ENCODE data around the gene DAPK2. TPM values are rescaled to one million over a fixed set of nuclear protein-coding genes. Genes with fewer than 3 reads are reported as not detected.

The DAPK2 gene
- total RNA-seq, 4 donors from 2014 or later: 13.1 to 30.8 (median 26.4) TPM

GRCh38 chr15:63887630-63888029 lies 158.7 kb downstream of the DAPK2 start:
- DNase-seq (ENCODE audit: low spot score in 2 of 2): no peak
- no peak for TF ChIP-seq POLR2AphosphoS5 (IDR thresholded peaks at IDR 0.05)
- TF ChIP-seq EP300 (IDR thresholded peaks at IDR 0.05): no peak
- H3K4me1 ChIP-seq: peaks cover 9% of the 10 kb centered on the region
- H3K27ac ChIP-seq: no peak overlapping the region
- no peaks in the 10 kb centered on the region for H3K36me3 ChIP-seq
- H3K9me3 ChIP-seq: no peaks in the 10 kb centered on the region
- H3K4me3 ChIP-seq: no peak overlapping the region
- 80% methylated on average over 5 of the region's 6 CpGs for WGBS
- no peaks in the 10 kb centered on the region for H3K27me3 ChIP-seq

DNA sequence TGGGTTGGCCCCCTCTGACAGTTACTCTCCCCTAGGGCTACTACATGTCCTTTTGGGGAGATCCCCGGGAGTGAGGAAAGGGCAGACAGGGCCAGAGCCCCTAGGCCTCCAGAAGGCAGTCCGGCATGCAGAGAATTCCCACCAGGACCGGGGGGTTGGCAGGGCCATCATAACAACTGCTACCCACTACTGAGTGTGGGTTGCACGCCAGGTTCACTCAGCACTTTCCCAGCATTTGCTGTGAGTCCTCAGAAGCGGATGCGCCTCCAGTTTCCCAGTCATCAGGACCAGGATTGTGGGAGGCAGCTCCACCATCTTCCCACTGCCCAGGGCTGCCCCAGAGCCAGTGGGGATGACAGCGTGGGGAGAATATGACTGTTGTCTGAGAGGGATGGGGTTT lies 161.3 kb downstream of the DAPK2 start:
- DNase-seq (ENCODE audit: low spot score in 2 of 2): no peak
- Histone ChIP-seq H3K27me3 (no peaks in the 10 kb centered on the region), H3K27ac (no peak overlapping the region), H3K9me3 (no peaks in the 10 kb centered on the region), H3K36me3 (no peaks in the 10 kb centered on the region), H3K4me1 (no peaks in the 10 kb centered on the region), H3K4me3 (no peak overlapping the region)
- TF ChIP-seq, protein P1, sequence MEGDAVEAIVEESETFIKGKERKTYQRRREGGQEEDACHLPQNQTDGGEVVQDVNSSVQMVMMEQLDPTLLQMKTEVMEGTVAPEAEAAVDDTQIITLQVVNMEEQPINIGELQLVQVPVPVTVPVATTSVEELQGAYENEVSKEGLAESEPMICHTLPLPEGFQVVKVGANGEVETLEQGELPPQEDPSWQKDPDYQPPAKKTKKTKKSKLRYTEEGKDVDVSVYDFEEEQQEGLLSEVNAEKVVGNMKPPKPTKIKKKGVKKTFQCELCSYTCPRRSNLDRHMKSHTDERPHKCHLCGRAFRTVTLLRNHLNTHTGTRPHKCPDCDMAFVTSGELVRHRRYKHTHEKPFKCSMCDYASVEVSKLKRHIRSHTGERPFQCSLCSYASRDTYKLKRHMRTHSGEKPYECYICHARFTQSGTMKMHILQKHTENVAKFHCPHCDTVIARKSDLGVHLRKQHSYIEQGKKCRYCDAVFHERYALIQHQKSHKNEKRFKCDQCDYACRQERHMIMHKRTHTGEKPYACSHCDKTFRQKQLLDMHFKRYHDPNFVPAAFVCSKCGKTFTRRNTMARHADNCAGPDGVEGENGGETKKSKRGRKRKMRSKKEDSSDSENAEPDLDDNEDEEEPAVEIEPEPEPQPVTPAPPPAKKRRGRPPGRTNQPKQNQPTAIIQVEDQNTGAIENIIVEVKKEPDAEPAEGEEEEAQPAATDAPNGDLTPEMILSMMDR (IDR thresholded peaks at IDR 0.05): no peak
- TF ChIP-seq POLR2AphosphoS5 (IDR thresholded peaks at IDR 0.05) (no peak), POLR2A (IDR thresholded peaks at IDR 0.05) (no peak), EP300 (IDR thresholded peaks at IDR 0.05) (no peak)
- WGBS: 88% methylated on average over 7 of the region's 7 CpGs

- H3K27me3 ChIP-seq: no peaks in the 10 kb centered on the region
- no peaks in the 10 kb centered on the region for H3K4me1 ChIP-seq
- no peak overlapping the region for H3K4me3 ChIP-seq
- no peak overlapping the region for H3K27ac ChIP-seq
- no peaks in the 10 kb centered on the region for H3K9me3 ChIP-seq
- TF ChIP-seq, protein P1 (IDR thresholded peaks at IDR 0.05): no peak
- TF ChIP-seq POLR2AphosphoS5 (IDR thresholded peaks at IDR 0.05) (no peak), POLR2A (IDR thresholded peaks at IDR 0.05) (no peak), EP300 (IDR thresholded peaks at IDR 0.05) (no peak)
- WGBS: 84% methylated on average over 6 of the region's 6 CpGs
- no peaks in the 10 kb centered on the region for H3K36me3 ChIP-seq
- no peak for DNase-seq (ENCODE audit: low spot score in 2 of 2)
Measured at GRCh38 chr15:63881431-63881830, 164.9 kb downstream of the DAPK2 start.

- H3K4me1 ChIP-seq: no peaks in the 10 kb centered on the region
- no peak for DNase-seq (ENCODE audit: low spot score in 2 of 2)
- H3K4me3 ChIP-seq: no peak overlapping the region
- H3K27ac ChIP-seq: no peak overlapping the region
- H3K36me3 ChIP-seq: no peaks in the 10 kb centered on the region
- H3K9me3 ChIP-seq: no peaks in the 10 kb centered on the region
- WGBS: 54% methylated on average over 5 of the region's 5 CpGs
- H3K27me3 ChIP-seq: no peaks in the 10 kb centered on the region
- TF ChIP-seq EP300 (IDR thresholded peaks at IDR 0.05): no peak
- TF ChIP-seq POLR2A (IDR thresholded peaks at IDR 0.05): no peak
- TF ChIP-seq, protein P1 (IDR thresholded peaks at IDR 0.05): no peak
- no peak for TF ChIP-seq POLR2AphosphoS5 (IDR thresholded peaks at IDR 0.05)
Measured at GRCh38 chr15:63880744-63881143, 165.5 kb downstream of the DAPK2 start.

DNA sequence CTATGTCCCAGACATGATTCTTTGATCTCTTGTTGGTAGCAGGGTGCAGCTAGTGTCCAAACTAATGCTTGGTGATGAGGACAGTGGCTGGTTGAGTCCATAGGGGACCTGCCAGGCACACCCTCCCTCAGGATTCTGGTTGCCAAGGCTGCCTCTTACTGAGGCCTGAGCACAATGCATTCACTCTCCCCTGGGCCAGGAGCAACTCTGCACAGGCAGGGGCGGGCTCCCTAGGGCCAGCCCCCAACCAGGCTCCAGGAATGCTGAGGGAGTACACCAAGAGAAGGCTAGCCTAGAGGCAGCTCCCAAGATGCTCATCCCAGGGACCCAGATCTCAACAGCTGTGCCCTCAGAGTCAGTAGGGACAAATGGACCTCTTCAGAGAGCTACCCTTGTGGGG lies 166.3 kb downstream of the DAPK2 start:
- no CpG with 5 or more reads among the region's 1 CpG for WGBS
- Histone ChIP-seq H3K4me3 (no peak overlapping the region), H3K36me3 (no peaks in the 10 kb centered on the region), H3K9me3 (no peaks in the 10 kb centered on the region), H3K4me1 (no peaks in the 10 kb centered on the region), H3K27ac (no peak overlapping the region), H3K27me3 (no peaks in the 10 kb centered on the region)
- DNase-seq (ENCODE audit: low spot score in 2 of 2): no peak
- TF ChIP-seq POLR2A (IDR thresholded peaks at IDR 0.05) (no peak), EP300 (IDR thresholded peaks at IDR 0.05) (no peak), POLR2AphosphoS5 (IDR thresholded peaks at IDR 0.05) (no peak)
- TF ChIP-seq, protein P1 (IDR thresholded peaks at IDR 0.05): no peak

- H3K27me3 ChIP-seq: no peaks in the 10 kb centered on the region
- 59% methylated on average over 3 of the region's 3 CpGs for WGBS
- TF ChIP-seq POLR2A (IDR thresholded peaks at IDR 0.05) (no peak), EP300 (IDR thresholded peaks at IDR 0.05) (no peak), POLR2AphosphoS5 (IDR thresholded peaks at IDR 0.05) (no peak)
- TF ChIP-seq, protein P1 (IDR thresholded peaks at IDR 0.05): no peak
- H3K9me3 ChIP-seq: no peaks in the 10 kb centered on the region
- no peak overlapping the region for H3K27ac ChIP-seq
- no peak for DNase-seq (ENCODE audit: low spot score in 2 of 2)
- H3K4me1 ChIP-seq: no peaks in the 10 kb centered on the region
- H3K4me3 ChIP-seq: no peak overlapping the region
- no peaks in the 10 kb centered on the region for H3K36me3 ChIP-seq
Measured at GRCh38 chr15:63879211-63879610, 167.1 kb downstream of the DAPK2 start.
